K562 (cell line): ENCODE data around the gene UBASH3B. TPM values are rescaled to one million over a fixed set of nuclear protein-coding genes. Genes with fewer than 3 reads are reported as not detected.

Source experiments
- ARID3A ChIP-seq: IDR thresholded peaks from 2 replicates; pipeline ENCODE4 v1.6.1; 2012; ENCODE audit warnings: low read depth, low read length, improper control_type of control experiment, borderline replicate concordance
- ATF3 ChIP-seq, 2 experiments: fragments of 450-650 bp in 1 of 2; sonication (generic) in 1 of 2; formaldehyde crosslinking in 1 of 2; IDR thresholded peaks in 1 of 2; conservative IDR thresholded peaks in 1 of 2; 2 replicates each; pipeline versions ENCODE4 v1.6.1 to v1.8.1; 2016 to 2023; ENCODE audit warnings: mild to moderate bottlenecking in 2 of 2, moderate library complexity in 2 of 2, inconsistent platforms in 1 of 2, missing genetic modification reagents in 1 of 2
- FOXP1 ChIP-seq: sonication (generic); formaldehyde crosslinking; IDR thresholded peaks from 2 replicates; pipeline ENCODE4 v1.8.0; 2022; ENCODE audit warnings: mild to moderate bottlenecking, missing genetic modification reagents
- GTF3C2 ChIP-seq: IDR thresholded peaks from 3 replicates; pipeline ENCODE4 v1.6.1; 2011; ENCODE audit warnings: borderline replicate concordance, mild to moderate bottlenecking, moderate library complexity; ENCODE audit not compliant: insufficient read length; ENCODE audit errors: extremely low read depth
- KDM1A ChIP-seq, 2 experiments: fragments of 450-650 bp; IDR thresholded peaks; 2 replicates each; pipeline ENCODE4 v1.6.1; 2016; ENCODE audit warnings: mild to moderate bottlenecking in 2 of 2
- KDM4B ChIP-seq, 2 experiments: fragments of 450-650 bp in 1 of 2; sonication (generic) in 1 of 2; IDR thresholded peaks; 2 replicates each; pipeline ENCODE4 v1.6.1; 2016 to 2017; ENCODE audit warnings: borderline replicate concordance in 2 of 2, antibody characterized with exemption in 1 of 2, low read depth in 1 of 2, mild to moderate bottlenecking in 1 of 2
- NFRKB ChIP-seq: fragments of 450-650 bp; IDR thresholded peaks from 2 replicates; pipeline ENCODE4 v1.6.1; 2016; ENCODE audit warnings: low read depth
- POLR2A ChIP-seq: fragments of 450-650 bp; conservative IDR thresholded peaks from 2 replicates; pipeline ENCODE4 v1.6.1; 2016
- SIRT6 ChIP-seq: IDR thresholded peaks from one replicate; pipeline ENCODE4 v1.6.1; 2012; ENCODE audit warnings: low read depth, mild to moderate bottlenecking, control low read depth, inconsistent platforms, low read length, moderate library complexity
- TFAP4 ChIP-seq: sonication (generic); formaldehyde crosslinking; IDR thresholded peaks from 2 replicates; pipeline ENCODE4 v1.8.0; 2022; ENCODE audit warnings: missing genetic modification reagents, mild to moderate bottlenecking, moderate library complexity, borderline replicate concordance
- ZNF140 ChIP-seq: fragments of 250-450 bp; sonication (Bioruptor Pico); IDR thresholded peaks from 2 replicates; pipeline ENCODE4 v1.8.0; 2021; ENCODE audit warnings: moderate library complexity, mild to moderate bottlenecking, inconsistent platforms
- polyA plus RNA-seq, 8 experiments: library from polyadenylated mRNA; depleted of rRNA in 4 of 8; stranded (reverse) in 5 of 8; unstranded in 3 of 8; fragments of >200 nt; fragmentation: Nextera tagmentation in 2 of 8; fragmentation: Illumina TruSeq in 1 of 8; extraction: Ambion mirVana in 2 of 8; extraction: Trizol in 1 of 8; gene quantifications; 2 replicates each; pipeline versions ENCODE4 v1.2.1 to v1.2.3, GENCODE V29; 2011 to 2014; ENCODE audit warnings: inconsistent platforms in 1 of 8, missing spikeins in 1 of 8
- total RNA-seq, 7 experiments: library from RNA; depleted of rRNA in 6 of 7; stranded (reverse); fragments of >200 nt in 6 of 7; fragmentation: Illumina TruSeq in 2 of 7; extraction: Trizol in 2 of 7; gene quantifications; 2 replicates each; pipeline versions ENCODE4 v1.2.1 to v1.2.3, GENCODE V29; 2011 to 2021; ENCODE audit warnings: low replicate concordance in 1 of 7
- TF ChIP-seq, protein P1 (sequence below), 2 experiments: fragments of 450-650 bp; IDR thresholded peaks; 2 replicates each; pipeline ENCODE4 v1.6.1; 2016; ENCODE audit warnings: mild to moderate bottlenecking in 2 of 2, borderline replicate concordance in 1 of 2, low read depth in 1 of 2, moderate library complexity in 1 of 2

The UBASH3B gene
- total and polyA plus RNA-seq, 9 of the 15 experiments (the other 6 are each of a cell fraction or from before 2014, with no cell fraction given) = 0.01 to 0.31 (median 0.08) TPM; not detected in 2

DNA sequence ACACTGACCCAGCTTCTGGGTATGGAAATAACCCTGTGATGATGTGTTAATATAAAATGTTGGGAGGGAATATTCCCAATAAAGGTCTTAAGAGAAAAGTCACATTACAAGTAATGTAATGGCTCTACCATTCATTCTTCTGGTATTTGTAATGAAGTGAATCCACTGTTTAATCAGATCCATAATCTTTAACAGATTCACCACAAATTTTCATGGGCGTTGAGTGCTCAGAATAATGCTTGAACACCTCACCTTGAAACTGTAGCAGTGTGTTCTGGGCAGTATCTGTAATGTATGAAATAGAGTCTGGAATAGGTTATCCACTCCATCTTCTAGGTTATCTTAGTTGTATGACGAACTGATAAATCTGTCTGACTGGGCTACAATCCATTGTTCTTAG lies 156.2 kb downstream of the UBASH3B start (continued):
- TF ChIP-seq, protein P1, sequence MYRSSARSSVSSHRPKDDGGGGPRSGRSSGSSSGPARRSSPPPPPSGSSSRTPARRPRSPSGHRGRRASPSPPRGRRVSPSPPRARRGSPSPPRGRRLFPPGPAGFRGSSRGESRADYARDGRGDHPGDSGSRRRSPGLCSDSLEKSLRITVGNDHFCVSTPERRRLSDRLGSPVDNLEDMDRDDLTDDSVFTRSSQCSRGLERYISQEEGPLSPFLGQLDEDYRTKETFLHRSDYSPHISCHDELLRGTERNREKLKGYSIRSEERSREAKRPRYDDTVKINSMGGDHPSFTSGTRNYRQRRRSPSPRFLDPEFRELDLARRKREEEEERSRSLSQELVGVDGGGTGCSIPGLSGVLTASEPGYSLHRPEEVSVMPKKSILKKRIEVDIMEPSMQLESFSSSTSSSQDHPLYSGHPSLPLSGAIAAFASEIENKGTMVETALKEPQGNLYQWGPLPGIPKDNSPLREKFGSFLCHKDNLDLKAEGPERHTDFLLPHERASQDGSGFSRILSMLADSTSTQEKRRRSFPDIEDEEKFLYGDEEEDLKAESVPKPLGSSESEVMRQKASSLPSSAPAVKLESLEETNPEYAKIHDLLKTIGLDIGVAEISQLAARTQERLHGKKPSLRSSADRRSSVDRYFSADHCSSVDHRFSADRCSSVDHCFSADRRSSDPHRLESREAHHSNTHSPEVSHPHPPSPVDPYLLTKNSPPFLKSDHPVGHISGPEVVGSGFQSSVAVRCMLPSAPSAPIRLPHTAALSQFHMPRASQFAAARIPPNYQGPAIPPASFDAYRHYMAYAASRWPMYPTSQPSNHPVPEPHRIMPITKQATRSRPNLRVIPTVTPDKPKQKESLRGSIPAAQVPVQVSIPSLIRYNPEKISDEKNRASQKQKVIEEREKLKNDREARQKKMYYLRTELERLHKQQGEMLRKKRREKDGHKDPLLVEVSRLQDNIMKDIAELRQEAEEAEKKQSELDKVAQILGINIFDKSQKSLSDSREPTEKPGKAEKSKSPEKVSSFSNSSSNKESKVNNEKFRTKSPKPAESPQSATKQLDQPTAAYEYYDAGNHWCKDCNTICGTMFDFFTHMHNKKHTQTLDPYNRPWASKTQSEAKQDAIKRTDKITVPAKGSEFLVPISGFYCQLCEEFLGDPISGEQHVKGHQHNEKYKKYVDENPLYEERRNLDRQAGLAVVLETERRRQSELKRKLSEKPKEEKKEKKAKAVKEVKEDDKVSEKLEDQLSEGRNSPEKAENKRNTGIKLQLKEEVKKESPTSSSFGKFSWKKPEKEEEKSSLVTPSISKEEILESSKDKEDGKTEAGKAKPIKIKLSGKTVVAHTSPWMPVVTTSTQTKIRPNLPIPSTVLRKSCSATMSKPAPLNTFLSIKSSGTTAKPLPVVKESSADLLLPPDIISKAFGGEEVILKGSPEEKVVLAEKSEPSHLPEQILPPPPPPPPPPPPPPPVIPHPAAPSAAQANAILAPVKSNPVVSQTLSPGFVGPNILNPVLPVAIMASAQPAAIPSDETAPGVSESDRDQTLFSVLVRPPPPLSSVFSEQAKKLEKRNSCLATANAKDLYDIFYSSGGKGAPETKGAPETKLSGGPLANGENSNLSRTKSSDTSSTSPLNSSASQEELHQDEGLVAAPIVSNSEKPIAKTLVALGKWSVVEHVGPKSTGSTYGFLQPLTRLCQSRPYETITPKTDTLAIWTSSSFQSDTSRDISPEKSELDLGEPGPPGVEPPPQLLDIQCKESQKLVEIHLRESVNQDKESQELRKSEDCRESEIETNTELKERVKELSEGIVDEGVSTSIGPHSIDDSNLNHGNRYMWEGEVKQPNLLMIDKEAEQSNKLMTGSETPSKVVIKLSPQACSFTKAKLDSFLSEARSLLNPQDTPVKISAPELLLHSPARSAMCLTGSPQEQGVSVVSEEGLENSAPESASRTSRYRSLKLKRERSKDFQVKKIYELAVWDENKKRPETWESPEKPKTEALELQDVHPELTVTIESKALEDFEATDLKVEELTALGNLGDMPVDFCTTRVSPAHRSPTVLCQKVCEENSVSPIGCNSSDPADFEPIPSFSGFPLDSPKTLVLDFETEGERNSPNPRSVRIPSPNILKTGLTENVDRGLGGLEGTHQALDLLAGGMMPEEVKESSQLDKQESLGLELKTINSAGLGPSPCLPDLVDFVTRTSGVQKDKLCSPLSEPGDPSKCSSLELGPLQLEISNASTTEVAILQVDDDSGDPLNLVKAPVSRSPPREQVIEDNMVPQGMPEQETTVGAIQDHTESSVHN (IDR thresholded peaks at IDR 0.05; ENCODE audit: borderline replicate concordance in 1 of 2, low read depth in 1 of 2) = no peak
- TF ChIP-seq ARID3A = no peak
- TF ChIP-seq TFAP4 (CRISPR knock-in tag) = no peak
- no peak for TF ChIP-seq FOXP1
- TF ChIP-seq KDM4B (IDR thresholded peaks at IDR 0.05; ENCODE audit: borderline replicate concordance in 2 of 2, low read depth in 1 of 2) = no peak
- TF ChIP-seq POLR2A = no peak
- TF ChIP-seq ZNF140 (CRISPR knock-in tag) = no peak
- no peak for TF ChIP-seq ATF3 (IDR thresholded peaks at IDR 0.05)
- no peak for TF ChIP-seq ATF3 (CRISPR knock-in tag; conservative IDR thresholded peaks at IDR 0.05)
- TF ChIP-seq KDM1A (IDR thresholded peaks at IDR 0.05) = no peak
- TF ChIP-seq GTF3C2 = no peak
- no peak for TF ChIP-seq SIRT6
- no peak for TF ChIP-seq NFRKB
